Tibial artery (tissue), 4 donors: ENCODE measurements around the gene VAMP3.

Source experiments
- DNase-seq, 2 donors: peaks; one replicate each; pipeline ENCODE4 v3.0.0-alpha.2; 2019
- H3K27ac ChIP-seq, 2 donors: fragments of 200-600 bp; sonication (generic) in 1 of 2; 1 replicate in 1 of 2; 2 replicates in 1 of 2; pipeline ENCODE4 v1.5.1; 2018 to 2019; ENCODE audit warnings: mild to moderate bottlenecking in 1 of 2
- H3K27me3 ChIP-seq, 2 donors: fragments of 200-600 bp; sonication (generic) in 1 of 2; one replicate each; pipeline versions ENCODE4 v1.5.1 to v1.6.0; 2016 to 2019
- H3K36me3 ChIP-seq, 3 donors: fragments of 200-600 bp; sonication (generic) in 2 of 3; one replicate each; pipeline ENCODE4 v1.5.1; 2016 to 2019; ENCODE audit warnings: mild to moderate bottlenecking in 2 of 3
- H3K4me1 ChIP-seq, 4 donors: fragments of 200-600 bp; sonication (generic) in 2 of 4; 1 replicate in 3 of 4; 2 replicates in 1 of 4; pipeline ENCODE4 v1.5.1; 2016 to 2019
- H3K4me3 ChIP-seq, 2 donors: fragments of 200-600 bp; sonication (generic) in 1 of 2; 1 replicate in 1 of 2; 2 replicates in 1 of 2; pipeline ENCODE4 v1.5.1; 2018 to 2019; ENCODE audit warnings: mild to moderate bottlenecking in 2 of 2
- H3K9me3 ChIP-seq, 3 donors: fragments of 200-600 bp; sonication (generic) in 1 of 3; one replicate each; pipeline ENCODE4 v1.5.1; 2016 to 2019
- intact Hi-C: fragments of 100-400 bp; cut with DNase I; formaldehyde crosslinking; loops from one replicate; pipeline ENCODE4 v1.15.0; 2023; ENCODE audit warnings: low total_unique reads
- TF ChIP-seq, protein P1 (sequence below), 2 experiments: fragments of 200-600 bp in 1 of 2; fragments of 450-650 bp in 1 of 2; IDR thresholded peaks; one replicate each; pipeline ENCODE4 v1.5.1; 2017 to 2019; ENCODE audit warnings: antibody characterized with exemption in 2 of 2, mild to moderate bottlenecking in 1 of 2, moderate library complexity in 1 of 2

Gene VAMP3

GRCh38 chr1:7753641-7754040 lies 17.5 kb upstream of the VAMP3 start:
- Histone ChIP-seq H3K36me3 (no peaks in the 10 kb centered on the region), H3K9me3 (no peaks in the 10 kb centered on the region), H3K4me3 (no peak overlapping the region), H3K4me1 (peaks cover 0 to 2% (median 0%) of the 10 kb centered on the region in 4 donors), H3K27ac (no peak overlapping the region), H3K27me3 (no peaks in the 10 kb centered on the region)
- intact Hi-C loops = loop anchor here (2.0 kb wide), 1 partner anchor 89 kb away; no protein-coding TSS in a partner anchor
- TF ChIP-seq, protein P1, sequence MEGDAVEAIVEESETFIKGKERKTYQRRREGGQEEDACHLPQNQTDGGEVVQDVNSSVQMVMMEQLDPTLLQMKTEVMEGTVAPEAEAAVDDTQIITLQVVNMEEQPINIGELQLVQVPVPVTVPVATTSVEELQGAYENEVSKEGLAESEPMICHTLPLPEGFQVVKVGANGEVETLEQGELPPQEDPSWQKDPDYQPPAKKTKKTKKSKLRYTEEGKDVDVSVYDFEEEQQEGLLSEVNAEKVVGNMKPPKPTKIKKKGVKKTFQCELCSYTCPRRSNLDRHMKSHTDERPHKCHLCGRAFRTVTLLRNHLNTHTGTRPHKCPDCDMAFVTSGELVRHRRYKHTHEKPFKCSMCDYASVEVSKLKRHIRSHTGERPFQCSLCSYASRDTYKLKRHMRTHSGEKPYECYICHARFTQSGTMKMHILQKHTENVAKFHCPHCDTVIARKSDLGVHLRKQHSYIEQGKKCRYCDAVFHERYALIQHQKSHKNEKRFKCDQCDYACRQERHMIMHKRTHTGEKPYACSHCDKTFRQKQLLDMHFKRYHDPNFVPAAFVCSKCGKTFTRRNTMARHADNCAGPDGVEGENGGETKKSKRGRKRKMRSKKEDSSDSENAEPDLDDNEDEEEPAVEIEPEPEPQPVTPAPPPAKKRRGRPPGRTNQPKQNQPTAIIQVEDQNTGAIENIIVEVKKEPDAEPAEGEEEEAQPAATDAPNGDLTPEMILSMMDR (IDR thresholded peaks at IDR 0.05) = no peak
- DNase-seq = no peak

- intact Hi-C loops = loop anchor here (2.0 kb wide), 1 partner anchor 89 kb away; no protein-coding TSS in a partner anchor
- no peaks in the 10 kb centered on the region for H3K9me3 ChIP-seq
- no peak overlapping the region for H3K27ac ChIP-seq
Measured at GRCh38 chr1:7754234-7754633, 16.9 kb upstream of the VAMP3 start.

DNA sequence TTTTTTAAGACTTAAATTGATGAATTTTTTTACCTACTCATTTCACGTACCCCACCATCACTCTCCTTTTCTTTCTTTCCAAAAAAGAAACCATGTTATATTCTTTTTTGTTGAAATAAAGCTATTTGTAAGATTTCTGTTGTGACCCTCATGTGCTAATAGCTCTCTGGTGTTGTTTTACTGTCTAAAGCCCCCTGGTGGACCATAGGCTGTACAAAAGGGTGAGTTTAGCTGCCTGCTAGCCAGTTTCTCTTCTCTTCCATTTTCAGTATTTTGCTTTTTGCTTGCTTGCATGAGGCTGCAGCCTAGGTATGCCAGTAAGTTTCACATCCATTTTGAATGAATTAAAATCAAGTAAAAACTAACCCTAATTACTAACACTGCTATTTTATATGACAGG lies 15.6 kb upstream of the VAMP3 start:
- no peaks in the 10 kb centered on the region for H3K27me3 ChIP-seq
- no peak for DNase-seq
- TF ChIP-seq, protein P1 (IDR thresholded peaks at IDR 0.05) = no peak
- peaks cover 0 to 2% (median 0%) of the 10 kb centered on the region in 4 donors for H3K4me1 ChIP-seq
- no peak overlapping the region for H3K4me3 ChIP-seq
- intact Hi-C loops = loop anchor here (2.0 kb wide), 1 partner anchor 91 kb away; no protein-coding TSS in a partner anchor
- no peaks in the 10 kb centered on the region for H3K9me3 ChIP-seq
- no peaks in the 10 kb centered on the region for H3K36me3 ChIP-seq
- H3K27ac ChIP-seq = no peak overlapping the region

More at GRCh38 chr1:7754234-7754633, 16.9 kb upstream of the VAMP3 start:
- peaks cover 0 to 2% (median 0%) of the 10 kb centered on the region in 4 donors for H3K4me1 ChIP-seq
- H3K36me3 ChIP-seq = no peaks in the 10 kb centered on the region
- H3K4me3 ChIP-seq = no peak overlapping the region
- no peak for DNase-seq
- TF ChIP-seq, protein P1 (IDR thresholded peaks at IDR 0.05) = no peak
- no peaks in the 10 kb centered on the region for H3K27me3 ChIP-seq

- intact Hi-C loops = no loop called here
- no peak overlapping the region for H3K27ac ChIP-seq
- no peaks in the 10 kb centered on the region for H3K9me3 ChIP-seq
- no peak overlapping the region for H3K4me3 ChIP-seq
- no peaks in the 10 kb centered on the region for H3K4me1 ChIP-seq
- no peaks in the 10 kb centered on the region for H3K27me3 ChIP-seq
- no peaks in the 10 kb centered on the region for H3K36me3 ChIP-seq
- no peak for DNase-seq
- TF ChIP-seq, protein P1 (IDR thresholded peaks at IDR 0.05) = no peak
Measured at GRCh38 chr1:7760245-7760644, 10.9 kb upstream of the VAMP3 start.

DNA sequence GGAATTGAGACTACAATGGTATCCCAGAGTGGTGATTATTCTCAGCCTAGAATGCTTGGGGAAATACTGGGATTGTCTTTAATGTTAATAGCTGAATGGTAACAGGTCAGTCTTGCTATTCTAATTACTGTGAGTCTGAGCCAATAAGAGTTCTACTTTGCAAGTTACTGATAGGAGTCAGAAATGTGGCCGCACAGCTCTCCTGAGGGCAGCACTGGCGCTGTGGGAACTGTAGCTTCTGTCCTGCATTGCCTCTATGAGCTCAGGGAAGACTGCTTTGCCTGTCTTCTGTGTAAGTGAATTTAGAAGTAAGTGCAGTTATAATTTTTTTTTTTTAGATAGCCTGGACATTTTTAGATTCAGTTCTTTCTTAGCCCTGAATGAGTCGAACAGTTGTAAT lies 10.0 kb upstream of the VAMP3 start:
- no peak overlapping the region for H3K27ac ChIP-seq
- H3K9me3 ChIP-seq = no peaks in the 10 kb centered on the region
- intact Hi-C loops = no loop called here
- H3K4me3 ChIP-seq = no peak overlapping the region
- TF ChIP-seq, protein P1 (IDR thresholded peaks at IDR 0.05) = no peak
- H3K4me1 ChIP-seq = no peaks in the 10 kb centered on the region
- H3K27me3 ChIP-seq = no peaks in the 10 kb centered on the region
- no peak for DNase-seq
- H3K36me3 ChIP-seq = no peaks in the 10 kb centered on the region

- TF ChIP-seq, protein P1 (IDR thresholded peaks at IDR 0.05) = no peak
- no peaks in the 10 kb centered on the region for H3K9me3 ChIP-seq
- H3K27me3 ChIP-seq = no peaks in the 10 kb centered on the region
- H3K4me1 ChIP-seq = peaks cover 0 to 13% (median 6%) of the 10 kb centered on the region in 4 donors
- no peaks in the 10 kb centered on the region for H3K36me3 ChIP-seq
- no peak overlapping the region for H3K27ac ChIP-seq
- H3K4me3 ChIP-seq = no peak overlapping the region
- intact Hi-C loops = loop anchor here (5.0 kb wide), 1 partner anchor 60 kb away; no protein-coding TSS in a partner anchor
- DNase-seq = no peak
Measured at GRCh38 chr1:7767176-7767575, 3.9 kb upstream of the VAMP3 start.
